GM19324 (cell line): ENCODE data around the gene IGF2R.

ENCODE experiments used
- ATAC-seq: cut with Tn5 transposase; IDR thresholded peaks from one replicate; pipeline ENCODE4 v1.9.1; 2021; ENCODE audit warnings: mild to moderate bottlenecking, moderate library complexity; ENCODE audit not compliant: unreplicated experiment, low FRiP score

Gene IGF2R

GRCh38 chr6:160038479-160038878 is 69.6 kb downstream of the IGF2R start:
- ATAC-seq = no peak

GRCh38 chr6:160039441-160039840 is 70.6 kb downstream of the IGF2R start:
- ATAC-seq = no peak

- ATAC-seq = no peak
Measured at GRCh38 chr6:160040055-160040454, 71.2 kb downstream of the IGF2R start.

- ATAC-seq = no peak
Measured at GRCh38 chr6:160040527-160041264, 71.8 kb downstream of the IGF2R start.

GRCh38 chr6:160041608-160042007 is 72.7 kb downstream of the IGF2R start:
- no peak for ATAC-seq

GRCh38 chr6:160042014-160042773 is 73.3 kb downstream of the IGF2R start:
- ATAC-seq = no peak

- no peak for ATAC-seq
Measured at GRCh38 chr6:160042788-160043301, 74.0 kb downstream of the IGF2R start.

- ATAC-seq = no peak
Measured at GRCh38 chr6:160043784-160044183, 74.9 kb downstream of the IGF2R start.

GRCh38 chr6:160044687-160045086 is 75.8 kb downstream of the IGF2R start:
- no peak for ATAC-seq

- no peak for ATAC-seq
Measured at GRCh38 chr6:160048471-160048870, 79.6 kb downstream of the IGF2R start.

GRCh38 chr6:160049346-160049745 is 80.5 kb downstream of the IGF2R start:
- no peak for ATAC-seq

- no peak for ATAC-seq
Measured at GRCh38 chr6:160050022-160050421, 81.1 kb downstream of the IGF2R start.

- ATAC-seq = no peak
Measured at GRCh38 chr6:160051390-160051789, 82.5 kb downstream of the IGF2R start.

GRCh38 chr6:160054271-160054670 is 85.4 kb downstream of the IGF2R start:
- ATAC-seq = no peak

GRCh38 chr6:160054913-160055312 is 86.0 kb downstream of the IGF2R start:
- ATAC-seq = no peak

GRCh38 chr6:160055378-160055777 is 86.5 kb downstream of the IGF2R start:
- ATAC-seq = no peak

GRCh38 chr6:160055813-160056212 is 86.9 kb downstream of the IGF2R start:
- ATAC-seq = no peak

- ATAC-seq = no peak
Measured at GRCh38 chr6:160057080-160057479, 88.2 kb downstream of the IGF2R start.

- no peak for ATAC-seq
Measured at GRCh38 chr6:160058603-160059215, 89.8 kb downstream of the IGF2R start.

GRCh38 chr6:160060221-160060620 is 91.3 kb downstream of the IGF2R start:
- ATAC-seq = no peak

GRCh38 chr6:160060920-160061447 is 92.1 kb downstream of the IGF2R start:
- no peak for ATAC-seq
